DMS153 (cell line): ENCODE data around the gene FAM131C.

Experiments used
- DNase-seq: peaks from one replicate; lab custom pipeline; 2025; lab: John Stamatoyannopoulos, UW

Gene FAM131C

DNA sequence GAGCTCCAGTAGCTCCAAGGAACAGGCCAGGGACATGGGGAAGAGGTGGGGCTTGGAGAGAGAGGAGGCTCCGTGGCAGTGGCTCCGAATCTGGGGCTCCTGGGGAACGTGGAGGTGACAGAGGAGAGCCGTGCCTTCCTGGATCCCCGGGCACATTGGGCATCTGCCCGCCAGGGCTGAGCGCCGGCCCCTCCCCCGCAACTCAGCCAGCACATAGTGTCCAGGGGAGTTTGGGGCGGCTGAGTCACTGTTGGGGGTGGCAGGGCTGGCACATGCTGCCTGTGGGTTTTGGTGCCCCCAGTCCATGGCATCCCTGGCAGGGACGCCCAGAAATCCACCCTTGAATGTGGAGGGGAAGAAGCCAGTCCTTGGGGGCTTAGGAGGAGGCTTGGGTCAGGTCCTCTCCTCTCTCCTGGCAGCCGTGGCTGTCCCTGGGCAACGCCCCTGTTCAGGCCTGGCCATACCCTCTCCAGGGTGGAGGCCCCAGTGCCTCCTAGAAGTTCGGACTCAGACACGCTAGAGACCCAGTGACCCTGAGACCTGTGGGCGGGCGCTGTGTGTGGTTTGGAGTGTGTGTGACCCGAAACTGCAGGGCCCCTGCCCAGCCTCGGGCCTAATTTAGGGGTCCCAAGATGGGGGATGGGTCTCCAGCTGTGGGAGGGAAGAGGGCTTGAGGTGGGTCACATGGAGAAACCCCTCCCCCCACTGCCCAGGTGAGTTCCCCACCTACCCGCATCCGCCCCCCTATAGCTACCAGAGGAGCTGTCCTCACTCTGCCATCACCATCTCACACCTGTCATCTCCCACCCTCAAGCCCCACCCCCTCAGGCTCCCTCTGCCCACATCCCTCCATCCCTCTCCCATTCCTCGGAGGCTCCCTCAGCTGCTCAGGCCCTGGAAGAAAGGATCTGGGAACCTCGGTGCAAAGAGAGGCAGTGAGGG is 57.2 kb downstream of the FAM131C start:
- no peak for DNase-seq

DNA sequence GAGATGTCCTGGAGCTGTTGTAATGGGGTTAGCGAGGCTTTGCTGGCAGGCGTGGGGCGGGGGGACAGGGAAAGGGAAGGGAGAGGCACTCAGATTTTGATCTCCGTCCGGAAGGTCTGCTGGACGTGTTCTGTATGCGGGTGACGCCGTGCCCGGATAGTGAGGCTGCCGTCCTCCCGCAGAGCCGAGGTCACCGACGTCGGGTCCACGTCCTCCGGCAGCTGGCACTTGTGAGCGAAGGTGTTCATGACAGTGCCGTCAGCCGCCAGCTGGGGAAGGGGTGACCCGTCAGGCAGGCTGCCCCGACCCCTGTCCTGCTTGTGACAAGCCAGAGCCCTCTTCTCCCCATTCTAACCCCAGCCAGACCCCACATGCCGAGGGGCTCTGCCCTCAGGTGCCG is 58.0 kb downstream of the FAM131C start:
- DNase-seq, result no peak

DNA sequence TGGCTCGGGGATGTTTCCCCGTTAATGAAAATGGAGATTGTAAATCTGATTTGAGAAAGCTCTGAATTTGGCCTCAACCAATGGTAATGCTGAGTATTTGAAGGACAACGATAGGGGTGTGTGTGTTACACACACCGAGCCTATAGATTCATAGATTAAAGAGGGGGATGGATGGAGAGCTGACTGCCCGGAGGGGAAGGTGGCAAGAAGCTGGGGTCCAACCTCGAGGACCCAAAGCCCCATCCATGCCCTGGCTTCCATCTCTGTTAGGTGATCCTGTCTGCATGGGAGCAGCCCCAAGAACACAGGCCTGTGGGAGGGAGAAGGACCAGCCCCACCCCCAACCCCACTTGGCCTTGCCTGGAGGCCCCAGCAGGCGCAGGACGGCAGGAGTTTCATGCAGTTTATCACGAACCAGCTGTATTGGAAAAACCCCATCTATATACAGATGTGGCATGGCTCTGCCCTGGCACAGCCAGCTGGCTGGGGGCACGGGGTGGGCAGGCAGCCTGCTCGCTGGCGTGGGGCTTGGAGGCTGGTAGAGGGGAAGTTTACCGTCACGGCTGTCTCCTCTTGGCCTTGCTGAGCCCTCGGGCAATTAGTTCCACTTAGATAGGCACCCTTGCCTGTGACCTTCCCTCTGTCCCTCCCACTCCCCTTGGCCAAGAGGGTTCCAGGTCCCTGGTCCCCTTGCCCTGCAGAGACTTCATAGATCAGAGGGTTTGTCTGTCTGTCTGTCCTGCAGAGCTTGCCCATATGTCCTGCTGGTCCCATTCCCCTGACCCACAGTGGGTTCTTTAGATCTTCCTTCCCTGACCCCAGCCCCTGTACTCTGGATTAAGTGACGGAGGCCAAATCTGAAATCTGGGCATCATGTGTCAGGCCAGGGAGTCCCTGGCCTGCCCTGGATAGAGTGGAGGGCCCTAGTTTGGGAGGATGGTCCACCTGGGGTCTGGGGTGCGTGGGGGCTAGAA is 58.7 kb downstream of the FAM131C start:
- no peak for DNase-seq

DNA sequence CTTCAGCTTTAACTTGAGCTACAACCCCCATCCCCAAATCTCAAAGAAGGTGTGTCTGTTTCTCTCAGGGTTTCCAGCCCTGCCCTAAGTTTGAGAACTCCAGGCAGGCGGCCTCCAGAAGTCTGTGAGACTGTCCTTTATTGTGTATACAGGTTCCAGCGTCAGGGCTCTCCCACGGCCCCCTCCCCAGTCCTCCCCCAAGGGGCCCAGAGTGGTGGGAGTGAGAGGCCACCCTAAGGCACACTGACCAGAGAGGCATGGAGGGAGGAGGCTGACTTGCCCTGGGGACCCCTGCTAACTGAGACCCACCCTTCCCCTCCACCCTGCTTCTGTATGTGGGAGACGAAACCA is 59.6 kb downstream of the FAM131C start:
- DNase-seq, result no peak

DNA sequence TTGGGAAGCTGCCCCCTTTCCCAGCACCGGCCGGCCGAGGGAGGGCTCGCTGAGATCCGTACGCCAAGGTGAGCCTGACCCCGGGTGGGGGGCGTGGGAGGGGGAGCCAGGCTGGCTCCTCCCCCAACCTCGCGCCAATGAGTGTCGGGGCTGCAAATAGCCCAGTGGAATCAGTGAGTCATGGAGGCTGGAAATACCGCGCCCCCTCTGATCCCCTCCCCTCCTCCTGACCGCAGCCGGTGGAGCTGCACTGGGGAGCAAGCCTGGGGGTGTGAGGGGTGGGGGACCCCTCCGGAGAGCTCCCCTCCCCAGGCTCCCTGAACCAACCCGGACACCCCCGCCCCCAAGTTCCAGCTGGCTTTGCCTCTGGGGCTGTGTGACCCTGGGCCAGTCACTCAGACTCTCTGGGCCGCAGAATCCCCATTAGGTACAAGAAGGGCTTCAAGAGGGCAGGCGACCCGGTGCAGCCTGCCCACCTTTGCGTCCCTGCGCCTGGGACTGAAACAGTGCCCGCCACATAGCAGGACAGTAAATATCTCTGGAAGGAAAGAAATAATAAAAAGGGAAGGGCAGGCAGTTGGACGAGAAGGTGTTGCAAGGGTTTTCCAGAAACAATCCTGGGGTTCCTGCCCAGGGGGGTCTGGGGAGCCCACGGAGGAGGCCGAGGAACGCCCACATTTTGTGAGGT is 60.1 kb downstream of the FAM131C start:
- DNase-seq, result peak; percentile 8

DNA sequence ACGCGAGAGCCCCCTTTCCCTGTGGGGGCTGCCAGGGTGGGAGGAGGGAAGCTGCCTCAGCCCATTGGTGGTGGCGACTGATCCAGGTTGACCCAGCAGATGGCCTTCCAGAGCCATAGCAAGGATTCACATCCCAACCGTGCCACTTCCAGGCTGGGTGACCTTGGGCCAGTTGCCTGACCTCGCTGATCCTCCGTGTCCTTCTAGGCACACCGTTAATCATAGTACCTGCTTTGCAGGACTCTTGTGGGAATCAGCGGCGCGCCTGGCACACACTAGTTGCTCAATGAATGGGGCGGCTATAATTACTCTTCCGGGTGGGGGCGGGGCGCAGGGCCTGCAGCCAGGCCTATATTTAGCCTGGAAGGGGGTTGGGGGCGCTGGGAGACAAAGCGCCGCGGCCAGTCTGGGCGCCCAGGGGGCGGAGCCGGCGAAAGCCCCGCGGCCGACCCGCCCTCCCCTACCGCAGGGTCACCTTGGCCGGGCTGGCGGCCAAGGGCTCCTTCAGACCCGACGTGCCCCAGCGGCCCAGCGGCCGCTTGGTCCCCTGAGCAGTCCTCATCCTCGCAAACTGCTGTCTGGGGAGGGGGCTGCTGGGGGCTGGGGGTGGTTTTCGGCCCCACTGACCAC is 60.7 kb downstream of the FAM131C start:
- DNase-seq, result no peak

DNA sequence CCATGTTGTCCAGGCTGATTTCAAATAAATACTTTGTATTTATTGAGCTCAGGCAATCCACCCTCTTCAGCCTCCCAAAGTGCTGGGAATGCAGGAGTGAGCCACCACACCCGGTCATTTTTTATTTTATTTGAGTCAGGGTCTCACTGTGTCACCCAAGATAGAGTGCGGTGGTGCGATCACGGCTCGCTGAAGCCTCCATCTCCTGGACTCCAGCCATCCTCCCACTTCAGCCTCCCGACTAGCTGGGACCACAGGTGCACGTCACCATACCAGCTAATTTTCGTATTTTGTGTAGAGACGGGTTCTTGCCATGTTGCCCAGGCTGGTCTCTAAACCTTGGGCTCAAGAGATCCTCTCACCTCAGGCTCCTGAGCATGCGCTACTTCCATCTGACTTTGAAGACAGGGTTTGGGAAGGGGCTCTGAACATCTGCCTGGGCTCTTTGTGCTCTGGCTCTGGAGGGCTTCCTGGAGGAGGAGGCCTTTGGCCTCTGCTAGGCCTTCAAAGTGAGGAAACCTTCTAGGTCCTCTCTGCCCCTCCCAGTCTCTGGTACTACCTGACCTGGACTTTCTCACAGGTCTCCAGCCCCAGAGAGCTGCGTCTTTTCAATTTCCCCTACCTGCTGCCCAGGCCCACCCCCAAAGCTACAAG is 61.4 kb downstream of the FAM131C start:
- no peak for DNase-seq

DNA sequence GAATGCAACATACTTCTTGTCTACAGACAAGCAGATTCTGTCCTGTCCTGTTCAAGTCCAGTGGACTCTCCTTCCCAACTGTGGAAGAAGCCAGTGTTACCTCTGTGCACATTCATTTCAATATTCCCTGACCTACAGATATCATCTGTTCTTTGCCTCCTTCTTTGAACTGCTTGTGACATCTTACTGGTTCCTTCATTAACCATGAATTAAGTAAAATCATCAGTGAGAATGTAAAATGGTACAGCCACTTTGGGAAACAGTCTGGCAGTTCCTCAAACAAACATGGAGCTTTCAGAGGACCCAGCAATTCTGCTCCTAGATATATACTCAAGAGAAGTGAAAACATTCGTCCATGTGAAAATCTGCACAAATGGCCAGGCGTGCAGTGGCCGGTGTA is 62.6 kb downstream of the FAM131C start:
- DNase-seq, result no peak

DNA sequence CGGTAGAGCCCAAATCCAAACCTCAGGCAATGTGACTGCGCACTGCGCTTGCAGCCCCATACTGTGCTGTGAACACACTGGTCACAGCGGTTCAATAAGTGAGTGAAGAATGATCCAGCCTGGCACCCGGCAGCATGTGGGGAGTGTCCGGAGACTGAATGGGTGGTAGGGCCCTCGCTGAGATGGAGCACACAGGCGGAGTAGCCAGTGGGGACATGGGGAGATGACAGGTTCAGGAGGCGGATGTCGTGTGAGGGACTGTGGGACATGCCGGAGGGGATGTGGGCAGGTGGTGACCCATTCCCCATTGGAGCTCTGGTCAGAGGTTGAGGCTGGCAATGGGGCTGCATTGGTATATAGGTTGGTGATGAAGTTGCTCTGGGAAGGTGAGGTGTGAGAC is 63.8 kb downstream of the FAM131C start:
- no peak for DNase-seq

DNA sequence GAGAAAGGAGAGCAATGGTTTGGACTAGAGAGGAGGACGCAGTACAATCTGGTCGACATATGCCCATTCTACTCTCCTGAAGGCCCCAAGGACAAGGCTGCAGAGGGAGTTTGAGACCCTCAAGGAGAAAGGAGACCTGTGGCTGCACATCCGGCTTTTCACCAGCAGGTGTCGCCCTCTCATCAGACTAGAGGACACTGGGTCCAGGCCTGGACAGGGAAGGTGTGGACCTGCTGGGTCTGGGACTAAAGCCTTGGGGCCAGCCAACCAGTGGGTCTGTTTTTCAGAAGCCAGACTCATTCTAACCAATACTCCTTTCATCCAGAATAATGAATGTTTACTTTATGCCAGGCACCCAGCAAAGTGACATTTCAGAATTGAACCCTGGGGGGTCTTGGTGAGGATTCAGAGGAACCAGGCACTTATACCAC is 64.4 kb downstream of the FAM131C start:
- peak; percentile 33 for DNase-seq
